Measurements from ENCODE around the gene TSC22D3. TPM values are rescaled to one million over a fixed set of nuclear protein-coding genes. Genes with fewer than 3 reads are reported as not detected.

The TSC22D3 gene
- total and polyA plus RNA-seq, 2 experiments from 2014 or later = 35.9 to 49.0 TPM

GRCh38 chrX:107733686-107734085, 41.9 kb downstream of the TSC22D3 start:
- in situ Hi-C loops (cut with MboI) = no loop called here
- H3K79me2 ChIP-seq (ENCODE audit: insufficient read depth) = no peaks in the 10 kb centered on the region
- H4K20me1 ChIP-seq (ENCODE audit: insufficient read depth) = no peaks in the 10 kb centered on the region
- WGBS, 2 experiments (ENCODE audit: low coverage in 1 of 2, low lambda C conversion rate in 2 of 2, missing lambda C conversion rate in 2 of 2) = 71 to 85% methylated on average over 4 of the region's 4 CpGs
- H3K4me1 ChIP-seq (ENCODE audit: insufficient read depth) = no peaks in the 10 kb centered on the region
- TF ChIP-seq EZH2 (IDR thresholded peaks at IDR 0.05; ENCODE audit: insufficient read depth, poor library complexity, severe bottlenecking) (no peak), EZH2phosphoT487 (IDR thresholded peaks at IDR 0.05; ENCODE audit: insufficient read depth, low read depth) (no peak)
- no peaks in the 10 kb centered on the region for H3K9me2 ChIP-seq (ENCODE audit: insufficient read depth)
- no peak overlapping the region for H3K9ac ChIP-seq
- no peaks in the 10 kb centered on the region for H3K27me3 ChIP-seq (replicated peaks; ENCODE audit: insufficient read depth)
- no peak overlapping the region for H2AFZ ChIP-seq
- no peak overlapping the region for H3K4me3 ChIP-seq
- H3K4me2 ChIP-seq (ENCODE audit: unreplicated experiment) = no peak overlapping the region
- no peaks in the 10 kb centered on the region for H3K36me3 ChIP-seq (ENCODE audit: low read depth)
- H3K27ac ChIP-seq = no peak overlapping the region
- no peaks in the 10 kb centered on the region for H3F3A ChIP-seq (ENCODE audit: insufficient read depth)
- no peak for DNase-seq
- H3K9me3 ChIP-seq (ENCODE audit: low read depth) = no peaks in the 10 kb centered on the region

- no peaks in the 10 kb centered on the region for H4K20me1 ChIP-seq (ENCODE audit: insufficient read depth)
- H3F3A ChIP-seq (ENCODE audit: insufficient read depth) = no peaks in the 10 kb centered on the region
- no peak overlapping the region for H3K27ac ChIP-seq
- H3K9me3 ChIP-seq (ENCODE audit: low read depth) = no peaks in the 10 kb centered on the region
- no peak overlapping the region for H3K9ac ChIP-seq
- WGBS, 2 experiments (ENCODE audit: low coverage in 1 of 2, low lambda C conversion rate in 2 of 2, missing lambda C conversion rate in 2 of 2) = 53 to 96% methylated on average over 3 to 7 of the region's 7 CpGs
- H3K27me3 ChIP-seq (replicated peaks; ENCODE audit: insufficient read depth) = no peaks in the 10 kb centered on the region
- in situ Hi-C loops (cut with MboI) = no loop called here
- no peak overlapping the region for H2AFZ ChIP-seq
- no peaks in the 10 kb centered on the region for H3K79me2 ChIP-seq (ENCODE audit: insufficient read depth)
- H3K36me3 ChIP-seq (ENCODE audit: low read depth) = no peaks in the 10 kb centered on the region
- H3K9me2 ChIP-seq (ENCODE audit: insufficient read depth) = no peaks in the 10 kb centered on the region
- no peak overlapping the region for H3K4me3 ChIP-seq
- TF ChIP-seq EZH2 (IDR thresholded peaks at IDR 0.05; ENCODE audit: insufficient read depth, poor library complexity, severe bottlenecking) (no peak), EZH2phosphoT487 (IDR thresholded peaks at IDR 0.05; ENCODE audit: insufficient read depth, low read depth) (no peak)
- peak; percentile 70 for DNase-seq
- H3K4me2 ChIP-seq (ENCODE audit: unreplicated experiment) = no peak overlapping the region
- no peaks in the 10 kb centered on the region for H3K4me1 ChIP-seq (ENCODE audit: insufficient read depth)
Observed at GRCh38 chrX:107731831-107732502, 43.6 kb downstream of the TSC22D3 start.

DNA sequence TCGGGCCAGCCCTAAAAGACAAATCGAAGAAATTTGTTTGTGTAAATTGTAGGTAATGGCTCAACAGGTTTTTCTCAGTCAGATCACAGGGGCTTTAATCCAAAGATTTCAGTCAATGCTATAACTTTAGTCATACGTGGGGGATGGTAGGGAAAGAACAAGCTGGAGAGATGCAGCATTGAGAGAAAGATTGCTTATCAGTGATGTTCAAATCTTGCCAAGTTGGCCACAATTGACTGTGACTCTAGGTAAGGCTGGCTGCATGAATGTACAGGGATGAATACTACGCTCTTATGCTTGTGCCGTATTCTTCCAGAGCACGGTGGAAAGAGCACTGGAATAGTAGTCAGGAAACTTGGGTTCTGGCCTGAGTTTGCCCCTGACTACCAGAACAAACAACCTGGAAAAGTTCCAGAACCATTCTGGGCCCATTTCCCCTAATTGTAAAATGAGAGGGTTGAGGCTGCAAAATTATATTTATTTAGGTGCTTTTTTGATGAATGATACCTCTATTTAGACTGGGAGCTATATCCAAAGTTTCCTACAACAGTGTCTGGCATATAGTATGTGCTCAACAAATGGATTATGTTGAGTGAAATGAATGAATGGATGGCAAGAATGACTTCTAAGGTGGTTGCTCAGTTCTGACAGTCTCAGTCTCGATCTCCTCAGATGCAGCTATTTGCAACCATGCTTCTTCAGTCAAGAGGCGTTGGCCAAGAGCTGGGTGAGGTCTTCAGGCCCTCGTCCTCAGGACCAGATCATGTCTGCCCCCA, 44.4 kb downstream of the TSC22D3 start:
- no peaks in the 10 kb centered on the region for H3K9me3 ChIP-seq (ENCODE audit: low read depth)
- no peak for DNase-seq
- no peak overlapping the region for H3K9ac ChIP-seq
- H3K9me2 ChIP-seq (ENCODE audit: insufficient read depth) = no peaks in the 10 kb centered on the region
- no peaks in the 10 kb centered on the region for H3K4me1 ChIP-seq (ENCODE audit: insufficient read depth)
- no peaks in the 10 kb centered on the region for H4K20me1 ChIP-seq (ENCODE audit: insufficient read depth)
- 97 to 98% methylated on average over 9 of the region's 9 CpGs for WGBS, 2 experiments (ENCODE audit: low coverage in 1 of 2, low lambda C conversion rate in 2 of 2, missing lambda C conversion rate in 2 of 2)
- no peak overlapping the region for H3K27ac ChIP-seq
- H3F3A ChIP-seq (ENCODE audit: insufficient read depth) = no peaks in the 10 kb centered on the region
- TF ChIP-seq EZH2 (IDR thresholded peaks at IDR 0.05; ENCODE audit: insufficient read depth, poor library complexity, severe bottlenecking) (no peak), EZH2phosphoT487 (IDR thresholded peaks at IDR 0.05; ENCODE audit: insufficient read depth, low read depth) (no peak)
- no peak overlapping the region for H2AFZ ChIP-seq
- H3K27me3 ChIP-seq (replicated peaks; ENCODE audit: insufficient read depth) = no peaks in the 10 kb centered on the region
- no peaks in the 10 kb centered on the region for H3K36me3 ChIP-seq (ENCODE audit: low read depth)
- H3K4me3 ChIP-seq = no peak overlapping the region
- in situ Hi-C loops (cut with MboI) = no loop called here
- no peaks in the 10 kb centered on the region for H3K79me2 ChIP-seq (ENCODE audit: insufficient read depth)
- H3K4me2 ChIP-seq (ENCODE audit: unreplicated experiment) = no peak overlapping the region

DNA sequence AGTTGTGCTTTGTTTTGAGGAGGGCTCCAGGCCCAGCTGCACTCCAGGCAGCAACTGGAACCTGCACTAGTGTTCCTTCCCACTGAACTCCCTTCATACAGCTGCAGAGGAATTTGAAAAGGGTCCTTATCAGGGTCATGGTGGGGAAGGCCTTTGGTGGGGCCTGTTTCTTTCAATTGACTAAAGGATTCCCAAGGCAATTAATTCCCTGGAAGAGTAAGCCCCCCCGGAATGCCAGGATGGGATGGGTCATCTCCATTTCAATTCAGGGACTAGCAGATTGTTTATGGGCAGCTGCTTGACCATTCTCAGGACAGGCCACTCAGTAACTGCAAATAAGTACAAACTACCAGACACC, 45.3 kb downstream of the TSC22D3 start:
- Histone ChIP-seq H3K9me3 (ENCODE audit: low read depth) (no peaks in the 10 kb centered on the region), H3K79me2 (ENCODE audit: insufficient read depth) (no peaks in the 10 kb centered on the region), H3F3A (ENCODE audit: insufficient read depth) (no peaks in the 10 kb centered on the region), H3K9ac (no peak overlapping the region), H3K4me2 (ENCODE audit: unreplicated experiment) (no peak overlapping the region), H3K4me3 (no peak overlapping the region), H3K9me2 (ENCODE audit: insufficient read depth) (no peaks in the 10 kb centered on the region), H4K20me1 (ENCODE audit: insufficient read depth) (no peaks in the 10 kb centered on the region), H3K36me3 (ENCODE audit: low read depth) (no peaks in the 10 kb centered on the region), H3K27ac (no peak overlapping the region), H2AFZ (no peak overlapping the region), H3K4me1 (ENCODE audit: insufficient read depth) (no peaks in the 10 kb centered on the region), H3K27me3 (replicated peaks; ENCODE audit: insufficient read depth) (no peaks in the 10 kb centered on the region)
- in situ Hi-C loops (cut with MboI) = no loop called here
- no peak for TF ChIP-seq EZH2phosphoT487 (IDR thresholded peaks at IDR 0.05; ENCODE audit: insufficient read depth, low read depth)
- no peak for TF ChIP-seq EZH2 (IDR thresholded peaks at IDR 0.05; ENCODE audit: insufficient read depth, poor library complexity, severe bottlenecking)
- no peak for DNase-seq
- 23 to 25% methylated on average over 1 of the region's 1 CpG for WGBS, 2 experiments (ENCODE audit: low coverage in 1 of 2, low lambda C conversion rate in 2 of 2, missing lambda C conversion rate in 2 of 2)
